ENCODE measurements around the gene CYP21A2. TPM values are rescaled to one million over a fixed set of nuclear protein-coding genes. Genes with fewer than 3 reads are reported as not detected.

The CYP21A2 gene
- total and polyA plus RNA-seq, 2 experiments from 2014 or later = 1.4 to 1.7 TPM

DNA sequence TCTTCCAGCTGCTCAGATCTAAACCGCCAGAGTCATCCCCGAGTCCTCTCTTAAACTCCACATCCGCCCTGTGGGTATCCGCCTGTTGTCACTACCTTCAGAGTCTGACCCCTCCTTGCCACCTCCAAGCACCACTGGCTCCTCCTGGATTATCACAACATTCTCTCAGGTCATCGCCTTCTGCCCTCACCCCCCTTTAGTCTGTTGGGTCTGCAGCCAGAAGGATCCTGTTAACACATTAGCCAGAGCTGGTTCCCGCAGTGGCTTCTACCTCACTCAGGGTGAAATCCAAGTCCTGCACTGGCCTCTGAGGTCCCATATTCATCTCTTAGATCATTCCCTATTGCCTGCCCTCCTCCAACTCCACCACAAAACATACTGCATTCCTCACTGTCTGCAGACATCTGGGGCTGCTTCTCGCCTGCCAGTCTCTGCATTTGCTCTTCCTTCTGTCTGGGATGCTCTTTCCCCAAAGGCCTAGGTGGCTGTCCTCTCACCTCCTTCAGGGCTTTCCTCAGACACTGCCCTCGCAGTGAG lies 36.8 kb downstream of the CYP21A2 start:
- Histone ChIP-seq H2AFZ (no peak overlapping the region), H3K9me3 (ENCODE audit: low read depth) (no peaks in the 10 kb centered on the region), H3K4me3 (no peak overlapping the region), H3K27me3 (no peaks in the 10 kb centered on the region), H3K27ac (no peak overlapping the region), H3K4me1 (ENCODE audit: insufficient read depth) (peaks cover 8% of the 10 kb centered on the region), H3K79me2 (no peaks in the 10 kb centered on the region), H3K9me2 (replicated peaks; ENCODE audit: insufficient read depth) (no peaks in the 10 kb centered on the region), H4K20me1 (ENCODE audit: insufficient read depth, poor library complexity, severe bottlenecking) (no peaks in the 10 kb centered on the region), H3K36me3 (replicated peaks; ENCODE audit: insufficient read depth, low read depth) (no peaks in the 10 kb centered on the region), H3K4me2 (no peak overlapping the region)
- TF ChIP-seq EZH2 (IDR thresholded peaks at IDR 0.05; ENCODE audit: borderline replicate concordance) (no peak), EZH2phosphoT487 (IDR thresholded peaks at IDR 0.05; ENCODE audit: low read depth, severe bottlenecking, unreplicated experiment) (no peak)
- TF ChIP-seq, protein P1, sequence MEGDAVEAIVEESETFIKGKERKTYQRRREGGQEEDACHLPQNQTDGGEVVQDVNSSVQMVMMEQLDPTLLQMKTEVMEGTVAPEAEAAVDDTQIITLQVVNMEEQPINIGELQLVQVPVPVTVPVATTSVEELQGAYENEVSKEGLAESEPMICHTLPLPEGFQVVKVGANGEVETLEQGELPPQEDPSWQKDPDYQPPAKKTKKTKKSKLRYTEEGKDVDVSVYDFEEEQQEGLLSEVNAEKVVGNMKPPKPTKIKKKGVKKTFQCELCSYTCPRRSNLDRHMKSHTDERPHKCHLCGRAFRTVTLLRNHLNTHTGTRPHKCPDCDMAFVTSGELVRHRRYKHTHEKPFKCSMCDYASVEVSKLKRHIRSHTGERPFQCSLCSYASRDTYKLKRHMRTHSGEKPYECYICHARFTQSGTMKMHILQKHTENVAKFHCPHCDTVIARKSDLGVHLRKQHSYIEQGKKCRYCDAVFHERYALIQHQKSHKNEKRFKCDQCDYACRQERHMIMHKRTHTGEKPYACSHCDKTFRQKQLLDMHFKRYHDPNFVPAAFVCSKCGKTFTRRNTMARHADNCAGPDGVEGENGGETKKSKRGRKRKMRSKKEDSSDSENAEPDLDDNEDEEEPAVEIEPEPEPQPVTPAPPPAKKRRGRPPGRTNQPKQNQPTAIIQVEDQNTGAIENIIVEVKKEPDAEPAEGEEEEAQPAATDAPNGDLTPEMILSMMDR (IDR thresholded peaks at IDR 0.05; ENCODE audit: poor library complexity) = no peak
- no peak for DNase-seq (ENCODE audit: low spot score)
- 79% methylated on average over 8 of the region's 8 CpGs for WGBS (ENCODE audit: low lambda C conversion rate, missing lambda C conversion rate)

DNA sequence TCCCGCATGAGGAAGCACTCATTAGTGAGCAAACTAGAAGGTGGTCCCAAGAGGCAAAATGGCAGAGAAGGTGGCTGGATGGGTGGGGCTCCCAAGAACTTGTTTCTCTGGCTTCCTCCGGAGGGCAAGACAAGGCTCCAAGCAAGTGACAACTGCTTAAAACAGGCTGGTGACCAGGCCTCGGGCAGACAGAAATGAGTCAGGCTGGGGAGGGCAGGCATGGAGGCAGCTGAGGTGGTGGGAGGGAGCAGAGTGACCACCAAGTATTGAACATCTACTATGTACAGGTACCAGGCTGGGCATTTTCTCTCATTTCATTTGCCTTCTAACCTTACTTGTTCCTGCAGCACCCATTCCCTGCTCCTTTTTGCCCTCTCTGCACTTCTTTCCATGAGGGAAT lies 37.6 kb downstream of the CYP21A2 start:
- H3K9me3 ChIP-seq (ENCODE audit: low read depth) = no peaks in the 10 kb centered on the region
- WGBS (ENCODE audit: low lambda C conversion rate, missing lambda C conversion rate) = 84% methylated on average over 3 of the region's 3 CpGs

DNA sequence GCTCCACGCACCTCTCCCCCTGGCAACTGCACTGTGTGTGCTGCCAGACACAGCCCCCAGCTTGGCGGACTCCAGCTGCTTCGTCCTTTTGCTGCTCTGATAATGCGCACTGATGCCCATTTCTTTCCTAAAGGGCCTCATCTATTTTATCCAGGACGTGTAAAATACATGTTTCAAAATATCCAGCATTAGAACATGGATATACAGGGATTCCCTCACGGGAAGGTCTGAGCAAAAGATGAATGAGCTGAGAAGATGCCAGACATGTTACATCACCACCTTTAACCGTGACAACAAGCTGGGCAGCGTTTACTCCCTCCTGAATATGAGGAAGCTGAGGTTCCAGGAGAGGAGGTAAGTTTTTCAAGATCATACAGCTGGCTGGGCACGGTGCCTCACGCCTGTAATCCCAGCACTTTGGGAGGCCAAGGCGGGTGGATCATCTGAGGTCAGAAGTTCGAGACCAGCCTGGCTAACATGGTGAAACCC lies 38.1 kb downstream of the CYP21A2 start:
- Histone ChIP-seq H3K27ac (peak overlapping the region; percentile 38), H3K9me3 (ENCODE audit: low read depth) (no peaks in the 10 kb centered on the region), H3K36me3 (replicated peaks; ENCODE audit: insufficient read depth, low read depth) (no peaks in the 10 kb centered on the region), H3K9me2 (replicated peaks; ENCODE audit: insufficient read depth) (no peaks in the 10 kb centered on the region), H4K20me1 (ENCODE audit: insufficient read depth, poor library complexity, severe bottlenecking) (no peaks in the 10 kb centered on the region), H3K4me1 (ENCODE audit: insufficient read depth) (peaks cover 8% of the 10 kb centered on the region), H3K27me3 (no peaks in the 10 kb centered on the region), H2AFZ (no peak overlapping the region), H3K4me2 (no peak overlapping the region), H3K79me2 (no peaks in the 10 kb centered on the region), H3K4me3 (no peak overlapping the region)
- DNase-seq (ENCODE audit: low spot score) = peak; percentile 73
- no peak for TF ChIP-seq EZH2phosphoT487 (IDR thresholded peaks at IDR 0.05; ENCODE audit: low read depth, severe bottlenecking, unreplicated experiment)
- TF ChIP-seq EZH2 (IDR thresholded peaks at IDR 0.05; ENCODE audit: borderline replicate concordance) = no peak
- TF ChIP-seq, protein P1 (IDR thresholded peaks at IDR 0.05; ENCODE audit: poor library complexity) = no peak
- WGBS (ENCODE audit: low lambda C conversion rate, missing lambda C conversion rate) = 62% methylated on average over 12 of the region's 12 CpGs

More for the DNA sequence above, 37.6 kb downstream of the CYP21A2 start:
- Histone ChIP-seq H3K27me3 (no peaks in the 10 kb centered on the region), H3K4me2 (no peak overlapping the region), H3K4me3 (no peak overlapping the region), H3K36me3 (replicated peaks; ENCODE audit: insufficient read depth, low read depth) (no peaks in the 10 kb centered on the region), H3K79me2 (no peaks in the 10 kb centered on the region), H3K9me2 (replicated peaks; ENCODE audit: insufficient read depth) (no peaks in the 10 kb centered on the region), H2AFZ (no peak overlapping the region), H3K4me1 (ENCODE audit: insufficient read depth) (peaks cover 8% of the 10 kb centered on the region), H3K27ac (no peak overlapping the region), H4K20me1 (ENCODE audit: insufficient read depth, poor library complexity, severe bottlenecking) (no peaks in the 10 kb centered on the region)
- no peak for DNase-seq (ENCODE audit: low spot score)
- TF ChIP-seq EZH2 (IDR thresholded peaks at IDR 0.05; ENCODE audit: borderline replicate concordance) (no peak), EZH2phosphoT487 (IDR thresholded peaks at IDR 0.05; ENCODE audit: low read depth, severe bottlenecking, unreplicated experiment) (no peak)
- TF ChIP-seq, protein P1 (IDR thresholded peaks at IDR 0.05; ENCODE audit: poor library complexity) = no peak

All from hepatocyte (in vitro differentiated cells).